Transverse colon (tissue), 4 donors: ENCODE measurements around the gene ARHGEF4. TPM values are rescaled to one million over a fixed set of nuclear protein-coding genes. Genes with fewer than 3 reads are reported as not detected.

Source experiments
- DNase-seq: peaks from one replicate; pipeline ENCODE4 v3.0.0-alpha.2; 2019
- H3K27ac ChIP-seq, 4 donors: fragments of 200-600 bp; sonication (generic); 2 replicates each; pipeline ENCODE4 v1.5.1; 2016 to 2018; ENCODE audit warnings: inconsistent platforms in 4 of 4
- H3K27me3 ChIP-seq: fragments of 200-600 bp; sonication (generic); 2 replicates; pipeline ENCODE4 v1.5.1; 2017; ENCODE audit warnings: inconsistent platforms
- H3K36me3 ChIP-seq, 4 donors: fragments of 200-600 bp; sonication (generic); 2 replicates each; pipeline ENCODE4 v1.5.1; 2017 to 2019; ENCODE audit warnings: inconsistent platforms in 4 of 4
- H3K4me1 ChIP-seq, 4 donors: fragments of 200-600 bp; sonication (generic); 2 replicates each; pipeline ENCODE4 v1.5.1; 2017 to 2020; ENCODE audit warnings: inconsistent platforms in 4 of 4
- H3K4me3 ChIP-seq, 4 donors: fragments of 200-600 bp; sonication (generic); 1 replicate in 1 of 4; 2 replicates in 3 of 4; pipeline versions ENCODE4 v1.5.1 to v1.6.1; 2017 to 2019; ENCODE audit warnings: inconsistent platforms in 4 of 4
- H3K9me3 ChIP-seq, 2 donors: fragments of 200-600 bp; sonication (generic); 2 replicates each; pipeline ENCODE4 v1.5.1; 2017 to 2019; ENCODE audit warnings: inconsistent platforms in 2 of 2
- CTCF ChIP-seq, 5 experiments: fragments of 200-600 bp in 3 of 5; fragments of 450-650 bp in 2 of 5; sonication (generic) in 3 of 5; IDR thresholded peaks; 1 replicate in 2 of 5; 2 replicates in 3 of 5; pipeline ENCODE4 v1.5.1; 2016 to 2017; ENCODE audit warnings: antibody characterized with exemption in 5 of 5, inconsistent platforms in 3 of 5, mild to moderate bottlenecking in 2 of 5, moderate library complexity in 1 of 5
- EP300 ChIP-seq: sonication (generic); formaldehyde crosslinking; IDR thresholded peaks from one replicate; pipeline ENCODE4 v1.6.1; 2017; ENCODE audit warnings: antibody characterized with exemption, low read depth
- POLR2A ChIP-seq: fragments of 450-650 bp; IDR thresholded peaks from one replicate; pipeline ENCODE4 v1.6.1; 2016; ENCODE audit warnings: antibody characterized with exemption, mild to moderate bottlenecking, moderate library complexity
- POLR2AphosphoS5 ChIP-seq, 3 donors: sonication (generic); formaldehyde crosslinking; IDR thresholded peaks; one replicate each; pipeline ENCODE4 v1.6.1; 2016; ENCODE audit warnings: antibody characterized with exemption in 3 of 3
- WGBS, 2 donors: methylation state at CpG; one replicate each; pipeline ENCODE4 v1.1.5; 2018; ENCODE audit warnings: low coverage in 1 of 2; 5-methylcytosine and 5-hydroxymethylcytosine counted together
- in situ Hi-C, 4 donors: fragments of 200-750 bp; cut with MboI; loops; one replicate each; pipeline versions ENCODE4 v1.15.0 to v1.15.1; 2017; ENCODE audit warnings: low sequenced_read_pairs in 3 of 4, low pct_ligation_motif_present in 1 of 4, low pct_unique_long_range_greater_than_20kb in 1 of 4
- intact Hi-C: fragments of 100-400 bp; cut with DNase I; formaldehyde crosslinking; loops from one replicate; pipeline ENCODE4 v1.15.1; 2023; ENCODE audit warnings: low total_unique reads
- total RNA-seq, 4 donors: library from RNA; depleted of rRNA; stranded (reverse); fragments of >200 nt; gene quantifications; one replicate each; pipeline ENCODE4 v1.1.0, GENCODE V29; 2016

Gene ARHGEF4
- total RNA-seq, 4 donors from 2014 or later, result 1.2 to 16.8 (median 1.7) TPM

- 88 to 89% methylated on average over 7 to 18 of the region's 18 CpGs for WGBS, 2 donors
- no peak for DNase-seq
- in situ Hi-C loops, result no loop called here
These were observed 56.4 kb downstream of the ARHGEF4 start for GRCh38 chr2:130892793-130893785.

DNA sequence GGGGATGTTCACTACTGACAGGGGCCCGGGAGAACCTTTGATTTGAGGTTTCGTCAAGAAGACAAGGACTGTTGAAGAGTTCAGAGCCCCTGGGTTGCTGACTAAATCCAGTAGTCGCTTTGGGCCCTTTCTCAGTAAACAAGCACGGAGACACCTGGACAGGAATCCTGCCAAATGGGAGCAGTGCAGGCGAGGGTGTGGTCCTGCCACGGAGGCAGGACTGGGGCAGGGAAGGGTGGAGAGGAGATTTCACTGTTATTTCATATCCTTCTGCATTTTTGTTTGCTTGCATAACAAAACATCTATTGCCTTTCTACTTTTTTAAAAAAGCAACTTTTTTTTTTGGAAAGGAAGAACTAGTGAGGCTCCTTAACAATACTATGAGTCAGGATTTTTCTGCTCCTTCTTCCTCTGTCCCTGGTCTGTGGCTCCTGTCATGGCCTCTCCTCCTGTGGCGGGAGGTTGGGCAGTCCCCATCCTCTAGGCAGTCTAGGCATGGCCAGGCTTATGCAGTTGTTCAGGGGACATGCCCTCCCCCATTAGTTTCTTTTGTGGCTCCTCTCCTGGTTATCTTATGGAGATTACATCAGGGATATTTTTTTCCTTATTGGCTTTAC, 57.7 kb downstream of the ARHGEF4 start:
- H3K36me3 ChIP-seq, result no peaks in the 10 kb centered on the region
- intact Hi-C loops (no loop called here), in situ Hi-C loops (no loop called here)
- no peak overlapping the region for H3K4me3 ChIP-seq
- H3K9me3 ChIP-seq, result no peaks in the 10 kb centered on the region
- WGBS, 2 donors, result 45 to 71% methylated on average over 3 to 7 of the region's 7 CpGs
- no peaks in the 10 kb centered on the region for H3K4me1 ChIP-seq
- H3K27ac ChIP-seq, result no peak overlapping the region
- TF ChIP-seq POLR2A (no peak), EP300 (no peak), POLR2AphosphoS5 (IDR thresholded peaks at IDR 0.05) (no peak), CTCF (IDR thresholded peaks at IDR 0.05) (no peak)
- no peaks in the 10 kb centered on the region for H3K27me3 ChIP-seq
- DNase-seq, result no peak

More at GRCh38 chr2:130892793-130893785, 56.4 kb downstream of the ARHGEF4 start:
- no peak overlapping the region for H3K27ac ChIP-seq
- H3K36me3 ChIP-seq, result no peaks in the 10 kb centered on the region
- TF ChIP-seq CTCF (IDR thresholded peaks at IDR 0.05), result no peak
- no peak for TF ChIP-seq EP300
- TF ChIP-seq POLR2AphosphoS5 (IDR thresholded peaks at IDR 0.05), result no peak
- no peak for TF ChIP-seq POLR2A
- no peaks in the 10 kb centered on the region for H3K27me3 ChIP-seq
- no peak overlapping the region for H3K4me3 ChIP-seq
- intact Hi-C loops, result no loop called here
- no peaks in the 10 kb centered on the region for H3K4me1 ChIP-seq
- no peaks in the 10 kb centered on the region for H3K9me3 ChIP-seq

DNA sequence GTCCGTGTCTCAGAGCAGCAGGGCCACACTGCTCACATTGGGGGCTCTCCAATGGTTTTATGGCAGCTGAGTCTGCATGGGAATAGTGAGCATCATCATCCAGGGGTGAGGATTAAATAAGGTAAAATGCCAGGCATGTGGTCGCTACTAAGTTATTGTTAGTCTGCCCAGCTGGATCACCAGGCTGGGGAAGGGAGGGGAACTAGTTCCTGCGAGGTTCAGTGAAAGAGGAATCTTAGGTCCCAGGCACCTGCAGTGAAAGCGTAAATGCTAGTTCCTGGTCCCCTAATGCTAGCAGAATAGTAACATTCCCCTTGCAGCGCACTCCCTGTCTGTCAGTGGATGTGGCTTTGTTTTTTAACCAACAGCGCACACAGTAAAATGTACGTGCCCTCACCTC, 60.1 kb downstream of the ARHGEF4 start:
- in situ Hi-C loops (no loop called here), intact Hi-C loops (no loop called here)
- no peak overlapping the region for H3K4me3 ChIP-seq
- WGBS, 2 donors, result 79 to 89% methylated on average over 3 to 7 of the region's 7 CpGs
- DNase-seq, result no peak
- no peaks in the 10 kb centered on the region for H3K27me3 ChIP-seq
- H3K36me3 ChIP-seq, result no peaks in the 10 kb centered on the region
- no peak for TF ChIP-seq CTCF (IDR thresholded peaks at IDR 0.05)
- no peak overlapping the region for H3K27ac ChIP-seq
- H3K9me3 ChIP-seq, result no peaks in the 10 kb centered on the region
- H3K4me1 ChIP-seq, result no peaks in the 10 kb centered on the region

DNA sequence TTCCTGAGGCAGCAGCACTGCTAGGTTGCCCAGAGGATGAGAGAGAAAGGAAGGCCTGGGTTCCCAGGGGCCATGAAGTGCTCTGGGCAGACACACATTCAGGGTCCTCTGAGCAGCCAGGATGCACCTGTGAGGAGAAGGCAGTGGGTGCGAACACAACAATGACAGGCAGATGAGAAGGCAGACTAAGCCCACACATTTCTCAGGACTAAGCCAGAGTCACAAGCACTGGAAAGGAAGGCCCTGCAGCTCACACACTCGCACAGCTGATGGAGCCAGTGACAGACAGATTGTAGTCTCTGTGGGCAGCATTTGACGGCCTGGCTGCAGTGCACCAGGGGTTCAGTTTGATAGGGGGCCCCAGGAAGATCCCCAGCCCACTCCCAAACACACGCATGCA, 61.8 kb downstream of the ARHGEF4 start:
- Histone ChIP-seq H3K36me3 (no peaks in the 10 kb centered on the region), H3K9me3 (no peaks in the 10 kb centered on the region), H3K4me3 (no peak overlapping the region), H3K27ac (no peak overlapping the region), H3K27me3 (no peaks in the 10 kb centered on the region), H3K4me1 (no peaks in the 10 kb centered on the region)
- TF ChIP-seq POLR2AphosphoS5 (IDR thresholded peaks at IDR 0.05), result no peak
- TF ChIP-seq POLR2A, result no peak
- DNase-seq, result no peak
- 69 to 100% methylated on average over 1 to 4 of the region's 4 CpGs for WGBS, 2 donors
- intact Hi-C loops, result no loop called here
- in situ Hi-C loops, result no loop called here
